Bone marrow (tissue), 2 donors: ENCODE measurements around the gene FAM111B.

Experiments
- DNase-seq, 2 donors: peaks; one replicate each; lab custom pipeline; 2025; lab: John Stamatoyannopoulos, UW

Gene FAM111B

DNA sequence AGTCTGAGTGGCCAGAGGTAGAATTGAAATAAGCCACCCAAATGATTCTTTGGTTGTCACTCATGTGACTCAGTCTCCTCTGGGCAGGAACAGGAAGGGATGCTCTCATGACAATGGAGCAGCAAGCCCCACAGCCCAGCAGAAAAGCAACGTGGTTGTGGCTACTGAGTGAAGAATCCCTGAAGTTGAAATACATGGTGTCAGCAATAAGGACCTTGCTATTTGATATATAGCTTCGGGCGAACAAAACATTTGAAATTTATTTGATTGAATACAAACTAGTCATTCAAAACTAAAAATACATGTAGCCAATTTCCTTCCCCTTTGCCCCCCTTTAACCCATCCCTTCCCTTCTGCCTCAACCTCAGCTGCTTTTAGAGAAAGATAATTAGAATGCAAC lies 50.4 kb downstream of the FAM111B start:
- no peak for DNase-seq

DNA sequence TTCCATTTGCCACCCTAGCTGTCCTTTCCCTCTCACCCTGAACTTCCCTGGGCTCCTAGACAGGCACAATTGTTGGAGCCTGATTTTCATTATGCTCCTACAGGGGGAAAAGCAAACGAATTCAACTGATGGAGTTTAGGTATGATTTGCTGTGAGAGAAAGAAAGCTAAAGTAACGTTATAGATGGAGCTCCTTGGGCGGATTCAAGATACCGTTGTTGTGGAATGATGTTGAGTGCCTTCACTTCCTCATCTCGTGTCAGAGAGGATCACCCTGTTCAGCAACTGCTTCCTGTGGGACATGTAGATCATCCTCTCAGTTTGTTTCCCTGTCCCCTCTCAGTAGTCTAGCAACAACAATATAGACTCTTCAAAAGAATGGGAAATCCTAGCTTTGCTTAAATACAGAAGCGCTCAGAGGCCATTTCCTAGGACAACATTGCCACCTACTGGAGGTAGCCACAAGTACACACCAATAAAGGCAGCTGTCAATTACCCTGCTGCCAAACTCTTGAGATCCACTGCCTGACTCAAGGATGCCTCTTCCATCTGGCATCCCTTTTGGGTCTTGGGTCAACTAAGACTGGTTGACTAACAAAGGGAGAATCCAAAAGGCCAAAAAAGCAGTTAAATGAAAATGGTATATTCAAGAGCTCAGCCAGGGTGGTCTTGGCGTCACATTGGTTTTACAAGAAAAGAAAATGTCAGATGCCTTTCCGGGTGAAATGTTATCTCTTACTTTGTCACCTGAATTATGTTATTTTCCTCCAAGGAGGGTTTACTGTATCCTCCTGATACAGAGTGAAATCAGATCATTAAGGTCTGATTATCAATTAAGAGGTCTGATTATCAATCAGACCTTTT lies 51.4 kb downstream of the FAM111B start:
- DNase-seq: peak in 1 of 2 donors; percentile 88

GRCh38 chr11:59164028-59164427 lies 57.0 kb downstream of the FAM111B start:
- DNase-seq: no peak

- DNase-seq: peak; percentile 71 to 87
Observed at GRCh38 chr11:59171508-59172322, 64.7 kb downstream of the FAM111B start, which contains the start of gene DTX4. Gene DTX4 (plus strand): TSS chr11:59172132. CDS start chr11:59172596, 464 bp downstream.

- no peak for DNase-seq
Observed at GRCh38 chr11:59172345-59173079, 65.5 kb downstream of the FAM111B start.

DNA sequence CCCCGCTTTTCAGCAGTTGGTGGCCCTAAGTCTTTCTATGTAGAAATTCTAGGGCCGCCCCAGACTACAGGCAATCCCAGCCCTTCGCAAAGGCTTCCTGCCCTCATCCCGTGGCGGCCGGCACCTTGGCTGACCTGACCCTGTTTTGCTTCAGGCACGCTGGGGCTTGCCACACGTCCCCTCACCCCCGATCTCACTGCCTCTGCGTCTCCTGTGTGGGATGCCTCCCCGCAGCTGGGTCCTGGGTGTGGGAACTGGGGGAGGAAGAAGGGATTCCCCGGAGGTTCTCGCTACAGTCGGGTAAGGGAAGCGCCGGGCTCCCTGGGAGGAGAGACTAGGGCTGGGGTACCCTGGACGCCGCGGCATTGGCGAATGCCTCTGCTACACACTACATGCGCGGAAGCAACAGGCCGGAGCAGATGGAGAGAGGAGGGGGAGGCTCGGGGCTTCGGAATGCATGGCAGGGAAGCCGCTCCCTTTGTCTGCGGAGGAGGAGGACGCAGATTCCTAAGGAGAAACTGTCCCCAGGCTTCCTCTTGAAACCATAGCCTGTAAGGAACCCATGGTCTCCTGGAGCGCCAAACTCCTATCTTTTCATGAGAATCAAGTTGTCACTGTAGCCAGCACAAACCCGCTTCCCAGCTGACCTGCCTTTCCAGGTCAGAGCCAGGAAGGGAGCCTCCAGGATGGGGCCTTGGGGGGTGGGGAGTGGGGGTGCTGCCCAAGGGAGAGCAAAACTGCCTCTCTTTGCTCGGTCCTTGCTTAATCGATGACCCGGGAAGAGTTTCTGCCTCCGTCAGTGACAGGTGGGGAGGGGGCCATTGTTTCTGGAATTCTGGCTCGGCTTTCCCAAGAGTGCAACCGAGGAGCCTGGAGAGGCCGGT lies 66.3 kb downstream of the FAM111B start:
- DNase-seq: no peak

- DNase-seq: no peak
Observed at GRCh38 chr11:59173964-59174663, 67.1 kb downstream of the FAM111B start.

- no peak for DNase-seq
Observed at GRCh38 chr11:59174664-59175033, 67.6 kb downstream of the FAM111B start.

GRCh38 chr11:59175091-59175501 lies 68.1 kb downstream of the FAM111B start:
- no peak for DNase-seq

GRCh38 chr11:59176330-59176729 lies 69.3 kb downstream of the FAM111B start:
- DNase-seq: no peak
